IMR-90 (cell line): ENCODE data around the gene TMEM132A. TPM values are rescaled to one million over a fixed set of nuclear protein-coding genes. Genes with fewer than 3 reads are reported as not detected.
A peak's percentile ranks its signal among the peaks of the same experiment; 100 is the strongest.

Experiments
- ATAC-seq: fragments of 200-7000 bp; cut with Tn5 transposase; 2 replicates; pipeline ENCODE4 v1.9.1; 2020; ENCODE audit warnings: low read depth, mild to moderate bottlenecking, moderate library complexity
- BruUV-seq: library from RNA; stranded (reverse); fragments of 400-500 nt; replicated peaks from 2 replicates; lab custom pipeline; 2021; lab: Mats Ljungman, UMichigan
- CTCF ChIA-PET: fragments of 300-600 bp; formaldehyde crosslinking; extraction: SDS; loops from one replicate; lab custom pipeline; 2021; ENCODE audit warnings: antibody characterized with exemption; lab: Yijun Ruan, JAX
- POLR2A ChIA-PET: fragments of 300-600 bp; sonication (Branson Sonifier 250); formaldehyde crosslinking; loops from one replicate; lab custom pipeline; 2022; ENCODE audit warnings: antibody characterized with exemption; ENCODE audit not compliant: unreplicated experiment; lab: Charles Lee
- DNase-seq: peaks from one replicate; pipeline ENCODE4 v3.0.0; 2013
- H2AFZ ChIP-seq: replicated peaks from 2 replicates; pipeline ENCODE3; 2013; ENCODE audit warnings: low read length, mild to moderate bottlenecking; ENCODE audit not compliant: poor library complexity
- H2AK5ac ChIP-seq: 2 replicates; pipeline ENCODE4 v1.6.1; 2013; ENCODE audit warnings: low read depth, low read length, inconsistent platforms
- H2AK9ac ChIP-seq: replicated peaks from 2 replicates; pipeline ENCODE3; 2013; ENCODE audit warnings: mild to moderate bottlenecking, low read depth, low read length, moderate library complexity; ENCODE audit not compliant: poor library complexity
- H2BK120ac ChIP-seq: 2 replicates; pipeline ENCODE4 v1.6.1; 2013; ENCODE audit warnings: low read depth, low read length, inconsistent platforms
- H2BK15ac ChIP-seq: 3 replicates; pipeline ENCODE4 v1.6.1; 2013; ENCODE audit warnings: low read depth, low read length, inconsistent platforms
- H2BK20ac ChIP-seq: 2 replicates; pipeline ENCODE4 v1.6.1; 2013; ENCODE audit warnings: low read depth, mild to moderate bottlenecking, inconsistent platforms, low read length, moderate library complexity
- H2BK5ac ChIP-seq: 2 replicates; pipeline ENCODE4 v1.6.1; 2013; ENCODE audit warnings: mild to moderate bottlenecking, low read depth, low read length, inconsistent platforms; ENCODE audit not compliant: poor library complexity, severe bottlenecking
- H3K14ac ChIP-seq: replicated peaks from 2 replicates; pipeline ENCODE4 v1.6.1; 2013; ENCODE audit warnings: low read depth, low read length, inconsistent platforms
- H3K18ac ChIP-seq: 2 replicates; pipeline ENCODE4 v1.6.1; 2013; ENCODE audit warnings: low read depth, low read length, control low read depth
- H3K23ac ChIP-seq: 2 replicates; pipeline ENCODE4 v1.6.1; 2013; ENCODE audit warnings: low read depth, low read length, inconsistent platforms
- H3K27ac ChIP-seq: 2 replicates; pipeline ENCODE4 v1.5.1; 2013; ENCODE audit warnings: mild to moderate bottlenecking, control low read depth, low read length; ENCODE audit not compliant: insufficient read depth
- H3K27me3 ChIP-seq: 2 replicates; pipeline ENCODE4 v1.6.1; 2013; ENCODE audit warnings: low read length; ENCODE audit not compliant: control insufficient read depth, insufficient read depth
- H3K36me3 ChIP-seq: 2 replicates; pipeline ENCODE4 v1.6.1; 2013; ENCODE audit warnings: low read length, mixed read lengths; ENCODE audit not compliant: control insufficient read depth, insufficient read depth
- H3K4ac ChIP-seq: 2 replicates; pipeline ENCODE4 v1.6.1; 2013; ENCODE audit warnings: low read depth, low read length, inconsistent platforms
- H3K4me1 ChIP-seq: 2 replicates; pipeline ENCODE4 v1.6.1; 2013; ENCODE audit warnings: low read length, mixed read lengths; ENCODE audit not compliant: control insufficient read depth, insufficient read depth
- H3K4me2 ChIP-seq: 2 replicates; pipeline ENCODE4 v1.6.1; 2013; ENCODE audit warnings: low read depth, mild to moderate bottlenecking, control low read depth, low read length, moderate library complexity
- H3K4me3 ChIP-seq: 2 replicates; pipeline ENCODE4 v1.5.1; 2013; ENCODE audit warnings: low read depth, mild to moderate bottlenecking, control low read depth, low read length, moderate library complexity; ENCODE audit not compliant: insufficient read depth
- H3K56ac ChIP-seq: 2 replicates; pipeline ENCODE4 v1.6.1; 2013; ENCODE audit warnings: low read length, inconsistent platforms; ENCODE audit not compliant: insufficient read depth; ENCODE audit errors: extremely low read depth
- H3K79me1 ChIP-seq, 2 experiments: 2 replicates each; pipeline ENCODE4 v1.6.1; 2013; ENCODE audit warnings: low read length in 2 of 2, inconsistent platforms in 1 of 2, low read depth in 1 of 2
- H3K9ac ChIP-seq: 2 replicates; pipeline ENCODE4 v1.6.1; 2013; ENCODE audit warnings: low read depth, low read length, control low read depth
- H3K9me1 ChIP-seq: 2 replicates; pipeline ENCODE4 v1.6.1; 2013; ENCODE audit warnings: low read length, inconsistent platforms; ENCODE audit not compliant: insufficient read depth
- H3K9me3 ChIP-seq: 2 replicates; pipeline ENCODE4 v1.6.1; 2013; ENCODE audit warnings: low read length; ENCODE audit not compliant: control insufficient read depth, insufficient read depth
- H4K20me1 ChIP-seq: 2 replicates; pipeline ENCODE4 v1.6.1; 2013; ENCODE audit warnings: low read length, inconsistent platforms; ENCODE audit not compliant: insufficient read depth
- H4K5ac ChIP-seq: 2 replicates; pipeline ENCODE4 v1.6.1; 2013; ENCODE audit warnings: mild to moderate bottlenecking, low read depth, low read length, control low read depth
- H4K8ac ChIP-seq, 2 experiments: 2 replicates each; pipeline ENCODE4 v1.6.1; 2013; ENCODE audit warnings: low read depth in 2 of 2, low read length in 2 of 2, control low read depth in 1 of 2, inconsistent platforms in 1 of 2
- H4K91ac ChIP-seq: 2 replicates; pipeline ENCODE4 v1.6.1; 2013; ENCODE audit warnings: low read depth, low read length, inconsistent platforms; ENCODE audit not compliant: insufficient read depth
- CEBPB ChIP-seq: IDR thresholded peaks from 2 replicates; pipeline ENCODE4 v1.6.1; 2012; ENCODE audit warnings: low read depth, low read length, improper control_type of control experiment
- CHD1 ChIP-seq: IDR thresholded peaks from 2 replicates; pipeline ENCODE4 v1.6.1; 2012; ENCODE audit warnings: low read depth, low read length, improper control_type of control experiment
- FOS ChIP-seq: fragments of 150-350 bp; IDR thresholded peaks from 2 replicates; pipeline ENCODE4 v1.6.1; 2016; ENCODE audit warnings: low read depth, low read length
- MAFK ChIP-seq: IDR thresholded peaks from 2 replicates; pipeline ENCODE4 v1.6.1; 2012; ENCODE audit warnings: low read depth, low read length, improper control_type of control experiment
- NFE2L2 ChIP-seq: fragments of 150-350 bp; IDR thresholded peaks from 2 replicates; pipeline ENCODE4 v1.6.1; 2016; ENCODE audit warnings: low read depth, mild to moderate bottlenecking, low read length
- RAD21 ChIP-seq: IDR thresholded peaks from 2 replicates; pipeline ENCODE4 v1.6.1; 2012; ENCODE audit warnings: low read length, improper control_type of control experiment
- SMC3 ChIP-seq: fragments of 150-350 bp; IDR thresholded peaks from 2 replicates; pipeline ENCODE4 v1.6.1; 2016; ENCODE audit warnings: low read depth, mild to moderate bottlenecking, antibody characterized with exemption, low read length, moderate library complexity
- WGBS, 2 experiments: methylation state at CpG; one replicate each; pipeline versions ENCODE4 v1.1.5 to v1.1.7; 2013; ENCODE audit warnings: missing lambda C conversion rate in 2 of 2; ENCODE audit not compliant: insufficient read length in 1 of 2; ENCODE audit errors: extremely low coverage in 2 of 2; 5-methylcytosine and 5-hydroxymethylcytosine counted together
- dilution Hi-C: fragments of 300-500 bp; cut with HindIII; formaldehyde crosslinking; loops from one replicate; pipeline ENCODE4 v1.14.3; 2018; ENCODE audit warnings: low sequenced_read_pairs; ENCODE audit not compliant: unreplicated experiment
- in situ Hi-C: fragments of 300-500 bp; cut with MboI; formaldehyde crosslinking; loops from 3 replicates; pipeline ENCODE4 v1.14.3; 2019; ENCODE audit warnings: low sequenced_read_pairs, inconsistent platforms, mixed read lengths
- intact Hi-C: fragments of 100-400 bp; cut with micrococcal nuclease; formaldehyde crosslinking; loops from 2 replicates; pipeline ENCODE4 v1.10.0; 2022
- polyA plus RNA-seq, 3 experiments: library from polyadenylated mRNA; depleted of rRNA; stranded (reverse); fragments of >200 nt; gene quantifications; 2 replicates each; pipeline ENCODE4 v1.2.3, GENCODE V29; 2012; ENCODE audit warnings: low replicate concordance in 1 of 3
- total RNA-seq: library from RNA; depleted of rRNA; stranded (reverse); fragments of >200 nt; gene quantifications from 2 replicates; pipeline ENCODE4 v1.2.3, GENCODE V29; 2012
- TF ChIP-seq, protein P1 (sequence below): conservative IDR thresholded peaks from 2 replicates; pipeline ENCODE4 v1.5.1; 2012; ENCODE audit warnings: mild to moderate bottlenecking, low read depth, low read length, improper control_type of control experiment

TMEM132A gene
- total and polyA plus RNA-seq, 2 of the 4 experiments (the other 2 are of a cell fraction), result 7.7 to 64.2 TPM

DNA sequence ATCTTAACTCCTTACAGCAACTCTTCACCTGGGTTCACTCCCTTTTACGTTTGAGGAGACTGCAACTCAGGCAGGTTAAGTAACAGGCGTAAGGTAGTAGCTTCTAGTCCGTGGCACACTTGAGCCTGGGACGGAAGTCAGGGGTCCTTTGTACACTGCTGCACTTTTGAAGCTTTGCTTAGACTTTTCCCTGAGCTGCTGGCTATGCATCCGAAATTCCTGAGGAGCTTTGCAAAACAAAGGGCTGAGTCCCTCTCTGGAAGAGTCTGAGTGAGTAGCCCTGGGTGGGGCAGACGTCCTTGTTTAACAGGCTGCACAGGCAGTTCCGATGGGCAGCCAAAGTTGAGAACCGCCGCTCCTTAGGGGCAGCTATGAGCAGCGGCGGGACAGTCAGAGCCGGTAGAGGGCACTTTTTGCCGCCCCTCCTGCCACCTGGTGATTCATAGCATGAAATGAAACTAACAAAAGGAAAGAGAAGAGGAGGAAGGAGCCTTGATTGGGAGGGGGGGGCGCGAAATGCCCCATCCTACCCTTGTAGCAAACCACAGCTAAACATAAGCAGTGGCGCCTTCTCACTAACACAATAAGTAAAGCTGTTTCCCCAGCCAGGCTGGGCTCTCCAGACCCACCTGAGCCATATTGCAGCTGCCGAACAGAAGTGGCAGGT is 8.9 kb upstream of the TMEM132A start:
- POLR2A ChIA-PET, result no interaction called here
- TF ChIP-seq, protein P1, sequence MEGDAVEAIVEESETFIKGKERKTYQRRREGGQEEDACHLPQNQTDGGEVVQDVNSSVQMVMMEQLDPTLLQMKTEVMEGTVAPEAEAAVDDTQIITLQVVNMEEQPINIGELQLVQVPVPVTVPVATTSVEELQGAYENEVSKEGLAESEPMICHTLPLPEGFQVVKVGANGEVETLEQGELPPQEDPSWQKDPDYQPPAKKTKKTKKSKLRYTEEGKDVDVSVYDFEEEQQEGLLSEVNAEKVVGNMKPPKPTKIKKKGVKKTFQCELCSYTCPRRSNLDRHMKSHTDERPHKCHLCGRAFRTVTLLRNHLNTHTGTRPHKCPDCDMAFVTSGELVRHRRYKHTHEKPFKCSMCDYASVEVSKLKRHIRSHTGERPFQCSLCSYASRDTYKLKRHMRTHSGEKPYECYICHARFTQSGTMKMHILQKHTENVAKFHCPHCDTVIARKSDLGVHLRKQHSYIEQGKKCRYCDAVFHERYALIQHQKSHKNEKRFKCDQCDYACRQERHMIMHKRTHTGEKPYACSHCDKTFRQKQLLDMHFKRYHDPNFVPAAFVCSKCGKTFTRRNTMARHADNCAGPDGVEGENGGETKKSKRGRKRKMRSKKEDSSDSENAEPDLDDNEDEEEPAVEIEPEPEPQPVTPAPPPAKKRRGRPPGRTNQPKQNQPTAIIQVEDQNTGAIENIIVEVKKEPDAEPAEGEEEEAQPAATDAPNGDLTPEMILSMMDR, result peak; percentile 44
- TF ChIP-seq NFE2L2, result no peak
- peak; percentile 23; the same call in 1 of the 2 replicates for TF ChIP-seq RAD21
- TF ChIP-seq CEBPB, result no peak
- no peak for TF ChIP-seq MAFK
- peak; percentile 21; the same call in 1 of the 2 replicates for TF ChIP-seq FOS
- TF ChIP-seq SMC3, result peak; percentile 23; the same call in 1 of the 2 replicates
- TF ChIP-seq CHD1, result no peak
- Histone ChIP-seq H2BK5ac (no peak overlapping the region), H3K27me3 (0 out of 2 replicates have a peak, but pooled peaks cover 4% of the 10 kb centered on the region), H4K20me1 (peaks cover 14% of the 10 kb centered on the region; the same call in 1 of the 2 replicates), H3K4me3 (peak overlapping the region; percentile 52), H3K79me1 (peaks cover 23 to 53% of the 10 kb centered on the region in 2 experiments), H3K18ac (no peak overlapping the region), H3K36me3 (peaks cover 6% of the 10 kb centered on the region), H4K91ac (peak overlapping the region; percentile 45), H3K9me3 (no peaks in the 10 kb centered on the region), H4K8ac (peak overlapping the region; percentile 51 to 90; a peak in 3 of 4 replicates), H3K9ac (peak overlapping the region; percentile 61), H2AK5ac (peak overlapping the region; percentile 92; the same call in 1 of the 2 replicates), H3K23ac (peak overlapping the region; percentile 92), H3K9me1 (peaks cover 18% of the 10 kb centered on the region), H2BK120ac (peak overlapping the region; percentile 58), H3K27ac (peak overlapping the region; percentile 35), H4K5ac (peak overlapping the region; percentile 23), H3K14ac (peak overlapping the region; percentile 82), H3K4ac (peak overlapping the region; percentile 74), H2AFZ (peak overlapping the region; percentile 84), H3K4me1 (peaks cover 7% of the 10 kb centered on the region), H2BK15ac (0 out of 3 replicates have a peak overlapping the region, but pooled peaks have one; percentile 8), H2AK9ac (peak overlapping the region; percentile 89), H3K4me2 (peak overlapping the region; percentile 75), H3K56ac (peak overlapping the region; percentile 32), H2BK20ac (peak overlapping the region; percentile 46; the same call in 1 of the 2 replicates)
- peak; percentile 50 for DNase-seq
- dilution Hi-C loops (no loop called here), intact Hi-C loops (loop anchor here (2.0 kb wide), 1 partner anchor 271 kb away; no protein-coding TSS in a partner anchor), in situ Hi-C loops (loop anchor here (25.0 kb wide), 1 partner anchor 1328 kb away; no protein-coding TSS in a partner anchor)
- 3% methylated on average over 7 of the region's 17 CpGs; no CpG with 5 or more reads in 1 of the 2 experiments for WGBS, 2 experiments
- CTCF ChIA-PET, result interaction anchor here (0.6 to 1.6 kb wide), 8 partner anchors 13 to 1744 kb away, joined by 3 to 8 read pairs (median 3); partner anchors contain the start of gene DTX4
- ATAC-seq, result peak; percentile 55
- BruUV-seq, result no TSS peak
